GM18951 (cell line): ENCODE data around the gene MTRF1L.
"Not testable (repeated sequence)": the region's sequence is repeated elsewhere in the genome, so short reads cannot be mapped to it uniquely, and the experiment has no call there.

Experiments
- POLR2A ChIP-seq: IDR thresholded peaks from 4 replicates; pipeline ENCODE4 v1.6.1; 2011; ENCODE audit warnings: mild to moderate bottlenecking; ENCODE audit not compliant: insufficient read length, insufficient read depth; ENCODE audit errors: extremely low read depth
- in situ Hi-C: fragments of 300-500 bp; cut with MboI; formaldehyde crosslinking; loops from one replicate; pipeline ENCODE4 v1.12.0; 2022; ENCODE audit warnings: low sequenced_read_pairs, mixed read lengths, inconsistent platforms; ENCODE audit not compliant: unreplicated experiment

Gene MTRF1L

GRCh38 chr6:153028286-153028685 lies 25.8 kb upstream of the MTRF1L start:
- in situ Hi-C loops = loop anchor here (10.0 to 25.0 kb wide), 2 partner anchors 173 to 284 kb away; no protein-coding TSS in a partner anchor
- TF ChIP-seq POLR2A = no peak

- TF ChIP-seq POLR2A = no peak
- in situ Hi-C loops = loop anchor here (10.0 to 25.0 kb wide), 2 partner anchors 173 to 285 kb away; no protein-coding TSS in a partner anchor
Measured at GRCh38 chr6:153027480-153027879, 25.0 kb upstream of the MTRF1L start.

- no peak for TF ChIP-seq POLR2A
- in situ Hi-C loops = loop anchor here (10.0 to 25.0 kb wide), 2 partner anchors 170 to 288 kb away; no protein-coding TSS in a partner anchor
Measured at GRCh38 chr6:153024709-153025017, 22.2 kb upstream of the MTRF1L start.

GRCh38 chr6:153023977-153024708 lies 21.6 kb upstream of the MTRF1L start:
- in situ Hi-C loops = loop anchor here (10.0 kb wide), 1 partner anchor 169 kb away; no protein-coding TSS in a partner anchor
- TF ChIP-seq POLR2A = no peak

GRCh38 chr6:153018355-153018754 lies 15.8 kb upstream of the MTRF1L start:
- no peak for TF ChIP-seq POLR2A
- in situ Hi-C loops = no loop called here

DNA sequence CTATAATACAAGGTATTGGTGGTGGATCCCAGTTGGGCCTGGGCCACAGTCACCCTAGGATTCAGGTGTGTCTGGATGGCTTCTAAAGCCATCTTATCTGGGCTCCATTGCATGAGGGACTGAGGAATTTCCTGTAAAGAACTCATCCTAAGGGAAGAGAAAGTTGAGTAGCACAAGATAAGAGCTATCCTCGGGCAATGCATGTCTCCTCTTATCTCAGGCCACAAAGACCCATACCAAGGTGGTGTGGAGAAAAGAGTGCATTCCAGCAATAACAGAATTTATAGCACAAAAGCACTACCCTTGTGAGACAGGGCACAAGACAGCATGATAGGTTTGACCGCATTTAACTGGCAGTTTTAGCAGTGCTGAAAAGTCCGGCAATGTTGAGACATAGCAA lies 14.3 kb upstream of the MTRF1L start:
- in situ Hi-C loops = no loop called here
- TF ChIP-seq POLR2A = no peak

- in situ Hi-C loops = no loop called here
- TF ChIP-seq POLR2A = no peak
Measured at GRCh38 chr6:153015094-153015640, 12.7 kb upstream of the MTRF1L start.

GRCh38 chr6:153013438-153013837 lies 10.9 kb upstream of the MTRF1L start:
- in situ Hi-C loops = no loop called here
- no peak for TF ChIP-seq POLR2A

GRCh38 chr6:153012856-153013255 lies 10.3 kb upstream of the MTRF1L start:
- in situ Hi-C loops = no loop called here
- TF ChIP-seq POLR2A = no peak

DNA sequence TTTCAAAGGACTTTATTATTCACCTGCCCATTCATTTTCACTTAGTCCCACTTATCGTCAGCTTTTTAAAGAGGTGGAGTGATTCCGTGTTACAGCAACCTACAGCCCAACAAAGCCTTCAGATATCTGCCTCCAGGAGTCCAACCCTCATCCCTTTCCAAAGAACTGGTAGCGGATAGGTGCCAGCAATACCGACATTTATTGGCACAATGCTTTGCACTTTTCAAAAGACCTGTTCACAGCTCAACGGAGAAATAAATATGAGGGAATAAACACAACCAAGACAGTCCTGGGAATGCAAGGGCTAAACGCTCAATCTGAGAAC lies 819 bp upstream of the MTRF1L start:
- in situ Hi-C loops = no loop called here

GRCh38 chr6:153001767-153002612 lies 519 bp downstream of the MTRF1L start:
- no peak for TF ChIP-seq POLR2A
- in situ Hi-C loops = no loop called here

More for the DNA sequence above, 819 bp upstream of the MTRF1L start:
- TF ChIP-seq POLR2A = no peak

DNA sequence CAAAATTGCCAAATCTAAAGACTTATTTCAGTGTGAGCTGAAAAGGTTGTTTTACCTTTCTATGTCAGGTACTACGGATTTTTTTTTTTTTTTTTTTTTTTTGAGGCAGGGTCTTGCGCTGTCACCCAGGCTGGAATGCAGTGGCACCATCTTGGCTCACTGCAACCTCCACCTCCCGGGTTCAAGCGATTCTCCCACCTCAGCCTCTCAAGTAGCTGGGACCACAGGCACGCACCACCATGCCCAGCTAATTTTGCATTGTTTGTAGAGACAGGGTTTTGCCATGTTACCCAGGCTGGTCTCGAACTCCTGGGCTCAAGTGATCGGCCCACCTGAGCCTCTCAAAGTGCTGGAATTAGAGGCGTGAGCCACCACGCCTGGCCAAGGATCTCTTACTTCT lies 1.7 kb downstream of the MTRF1L start:
- in situ Hi-C loops = not testable (repeated sequence)

GRCh38 chr6:153000243-153000642 lies 2.3 kb downstream of the MTRF1L start:
- in situ Hi-C loops = no loop called here

GRCh38 chr6:152999538-152999937 lies 3.0 kb downstream of the MTRF1L start:
- in situ Hi-C loops = loop anchor here (25.0 kb wide), 1 partner anchor 1263 kb away; no protein-coding TSS in a partner anchor

More at GRCh38 chr6:153000243-153000642, 2.3 kb downstream of the MTRF1L start:
- TF ChIP-seq POLR2A = no peak

- no peak for TF ChIP-seq POLR2A
- in situ Hi-C loops = loop anchor here (25.0 kb wide), 1 partner anchor 1268 kb away; no protein-coding TSS in a partner anchor
Measured at GRCh38 chr6:152993847-152994246, 8.7 kb downstream of the MTRF1L start.
